Upper lobe of left lung (tissue), 4 donors: ENCODE measurements around the gene CEP128.

Source experiments
- CTCF ChIP-seq, 6 experiments: fragments of 450-650 bp in 4 of 6; fragments of 200-600 bp in 2 of 6; sonication (generic) in 2 of 6; IDR thresholded peaks; one replicate each; pipeline ENCODE4 v1.5.1; 2016 to 2019; ENCODE audit warnings: antibody characterized with exemption in 6 of 6
- EP300 ChIP-seq, 4 donors: sonication (generic); formaldehyde crosslinking; IDR thresholded peaks; one replicate each; pipeline ENCODE4 v1.5.1; 2017; ENCODE audit warnings: antibody characterized with exemption in 4 of 4, control low read depth in 2 of 4
- POLR2A ChIP-seq, 4 donors: fragments of 450-650 bp; IDR thresholded peaks; one replicate each; pipeline ENCODE4 v1.5.1; 2016 to 2017; ENCODE audit warnings: antibody characterized with exemption in 4 of 4, mild to moderate bottlenecking in 2 of 4

- TF ChIP-seq CTCF (IDR thresholded peaks at IDR 0.05) (no peak), EP300 (IDR thresholded peaks at IDR 0.05) (no peak), POLR2A (IDR thresholded peaks at IDR 0.05) (no peak)
Measured at GRCh38 chr14:80692903-80693302, 248.6 kb downstream of the CEP128 start.
